Activated naive CD4-positive, alpha-beta T cell treated with anti-CD3 and anti-CD28 coated beads, Interleukin-2, amount 10 ng/mL, durations not matched to agents 5 hours and 36 hours (primary cell): ENCODE results near the gene IGF2BP3. TPM values are rescaled to one million over a fixed set of nuclear protein-coding genes. Genes with fewer than 3 reads are reported as not detected.

ENCODE experiments used
- total RNA-seq, 2 experiments: library from RNA; stranded (reverse); gene quantifications; one replicate each; pipeline ENCODE4 v1.2.3, GENCODE V29; 2021

IGF2BP3 gene
- total RNA-seq, result under 1 TPM; 0.41 to 0.50 TPM

DNA sequence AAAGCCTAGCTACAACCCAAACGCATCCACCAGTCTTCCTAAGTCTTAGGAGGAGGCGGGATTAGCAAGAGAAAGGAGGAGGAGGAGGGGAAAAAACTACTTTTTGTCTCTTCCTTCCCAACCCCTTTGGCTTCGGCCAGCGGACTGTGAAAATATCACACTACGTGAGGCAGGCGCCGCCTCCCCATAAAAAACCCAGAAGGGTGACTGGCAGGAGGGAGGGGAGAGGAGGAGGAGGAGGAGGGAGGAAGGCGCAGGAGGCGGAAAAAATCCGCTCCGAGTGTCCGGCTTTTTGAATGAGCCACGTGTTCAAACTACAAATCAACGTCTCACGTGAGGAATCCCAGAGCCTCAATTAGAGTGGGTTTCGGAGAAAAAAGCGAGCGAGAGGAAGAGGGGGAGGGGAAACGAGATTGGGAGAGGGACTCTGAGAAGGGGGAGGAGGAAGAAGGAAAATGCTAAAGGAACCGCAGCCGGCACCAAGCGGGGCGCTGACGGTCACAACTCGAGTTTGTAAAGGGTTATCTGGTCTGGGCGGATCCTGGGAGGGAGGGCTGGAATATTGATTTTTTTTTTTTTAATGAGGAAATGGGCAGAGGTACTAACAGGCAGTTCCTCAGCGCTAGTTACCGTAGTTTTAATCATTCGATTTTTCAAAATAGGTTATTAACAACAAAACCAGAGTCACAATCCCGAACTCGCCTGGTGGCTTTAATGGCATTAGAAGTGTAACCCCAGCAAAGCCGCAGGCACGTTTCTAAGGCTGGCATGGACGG, at the start of gene IGF2BP3:
Gene IGF2BP3 (minus strand): TSS at position 162 of the 776 bp plus-strand sequence. CDS start 381 bp downstream, outside the sequence.

DNA sequence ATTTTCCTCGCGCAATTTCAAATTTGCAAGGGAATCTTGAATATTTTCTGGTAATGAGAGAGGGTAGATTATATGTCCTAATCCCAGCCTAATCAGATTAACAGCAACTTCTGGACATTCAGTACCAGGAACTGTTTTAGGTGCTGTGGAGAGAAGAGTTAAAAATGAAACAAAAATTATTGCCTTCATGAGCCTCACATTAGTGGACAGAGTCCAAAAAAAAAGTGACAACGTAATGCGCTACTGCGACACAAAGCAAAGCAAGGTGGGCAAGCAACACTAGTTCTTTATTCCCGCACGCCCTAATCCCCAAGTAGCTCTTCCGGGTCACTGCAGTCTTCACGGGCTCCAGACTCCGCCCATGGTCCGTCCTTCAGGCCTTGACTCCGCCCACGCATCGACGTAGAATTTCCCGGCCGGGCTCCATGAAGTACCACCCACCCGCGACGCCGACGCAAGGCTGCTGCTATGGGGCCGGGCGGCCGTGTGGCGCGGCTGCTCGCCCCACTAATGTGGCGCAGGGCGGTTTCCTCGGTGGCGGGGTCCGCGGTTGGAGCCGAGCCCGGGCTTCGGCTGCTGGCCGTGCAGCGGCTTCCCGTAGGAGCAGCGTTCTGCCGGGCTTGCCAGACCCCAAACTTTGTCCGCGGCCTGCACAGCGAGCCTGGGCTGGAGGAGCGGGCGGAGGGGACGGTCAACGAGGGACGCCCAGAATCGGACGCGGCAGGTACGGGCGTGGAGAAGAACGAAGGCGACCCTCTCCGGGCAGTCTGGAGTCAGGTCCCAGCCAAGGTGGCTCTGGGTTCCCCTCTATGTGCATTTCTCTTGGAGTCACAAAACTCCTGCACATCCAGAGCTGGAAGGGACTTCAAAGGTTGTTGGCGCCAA, 171.2 kb downstream of the IGF2BP3 start, which contains the start of gene MALSU1:
Gene MALSU1 (plus strand): TSS at position 455 of the 885 bp plus-strand sequence. CDS start 14 bp downstream, at position 469.

Other genes starting within 250 kb of the IGF2BP3 start
- gene GPNMB, start 223.7 kb downstream of the IGF2BP3 start, total RNA-seq, result under 1 TPM in 1 of 2 experiments, not detected in 1; 0.10 TPM
- gene MALSU1, start 171.2 kb downstream of the IGF2BP3 start, total RNA-seq, result 10 to 100 TPM; 41.7 to 45.4 TPM
- 100 to 1,000 TPM; 109 to 110 TPM for gene TRA2A, start 61.5 kb upstream of the IGF2BP3 start, total RNA-seq
- gene CCDC126, start 126.9 kb upstream of the IGF2BP3 start, total RNA-seq, result 1 to 10 TPM; 6.9 to 7.3 TPM
- 1 to 10 TPM; 5.3 to 6.6 TPM for gene FAM221A, start 209.7 kb upstream of the IGF2BP3 start, total RNA-seq
- under 1 TPM; 0.08 to 0.29 TPM for gene STK31, start 239.7 kb upstream of the IGF2BP3 start, total RNA-seq